Placental epithelial cell (primary cell): ENCODE results near the gene GRAMD1B. TPM values are rescaled to one million over a fixed set of nuclear protein-coding genes. Genes with fewer than 3 reads are reported as not detected.

ENCODE experiments used
- small RNA-seq: library from RNA; depleted of rRNA; stranded (forward); fragments of <200 nt; gene quantifications from one replicate; pipeline ENCODE3, GENCODE V24; 2012
- total RNA-seq: library from RNA; depleted of rRNA; stranded (reverse); fragments of >200 nt; gene quantifications from 2 replicates; pipeline ENCODE4 v1.2.3, GENCODE V29; 2012

Gene GRAMD1B
- 0.79 and 1.2 TPM in 2 replicates for total RNA-seq

DNA sequence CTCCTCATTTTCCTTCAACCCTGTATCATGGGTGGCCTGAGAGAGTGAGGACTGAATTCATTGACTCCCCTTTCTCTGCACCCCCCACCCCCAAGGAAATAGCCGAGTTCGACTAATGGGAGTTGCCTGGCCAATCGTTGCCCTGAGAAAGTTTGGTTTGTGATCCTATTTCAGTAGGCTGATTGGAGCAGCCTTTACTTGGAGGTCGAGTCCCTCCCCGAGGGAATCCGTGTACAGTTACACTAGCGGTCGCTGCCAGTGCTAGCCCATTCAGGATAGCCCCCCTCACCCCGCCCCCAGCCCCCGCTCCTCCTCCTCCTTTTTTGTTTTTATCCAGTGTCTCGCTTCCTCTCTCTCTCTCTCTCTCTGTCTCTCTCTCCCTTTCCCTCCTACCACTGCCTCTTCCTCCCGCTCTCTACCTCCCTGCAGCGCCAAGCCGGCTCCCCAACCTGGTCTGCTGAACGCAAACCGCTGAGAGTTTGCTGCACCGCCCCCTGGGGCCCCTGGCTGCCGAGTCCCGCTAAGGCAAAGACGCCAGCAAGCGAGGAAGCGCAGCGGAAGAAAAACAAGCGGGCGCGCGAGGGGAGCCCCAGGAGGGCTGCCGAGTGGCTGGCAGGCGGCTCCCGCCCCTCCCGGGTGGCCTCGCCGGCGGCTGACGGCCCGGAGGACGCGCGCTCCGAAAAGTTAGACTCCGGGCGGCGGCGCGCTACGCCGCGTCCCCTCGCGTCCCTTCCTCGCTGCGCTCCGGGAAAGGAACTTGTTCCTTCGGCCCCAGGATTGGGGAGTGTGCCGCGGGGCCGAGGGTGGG lies at the start of gene GRAMD1B:
GRAMD1B (plus strand) TSS at position 357 of the 808 bp plus-strand sequence. CDS start 524 bp downstream, outside the sequence.

DNA sequence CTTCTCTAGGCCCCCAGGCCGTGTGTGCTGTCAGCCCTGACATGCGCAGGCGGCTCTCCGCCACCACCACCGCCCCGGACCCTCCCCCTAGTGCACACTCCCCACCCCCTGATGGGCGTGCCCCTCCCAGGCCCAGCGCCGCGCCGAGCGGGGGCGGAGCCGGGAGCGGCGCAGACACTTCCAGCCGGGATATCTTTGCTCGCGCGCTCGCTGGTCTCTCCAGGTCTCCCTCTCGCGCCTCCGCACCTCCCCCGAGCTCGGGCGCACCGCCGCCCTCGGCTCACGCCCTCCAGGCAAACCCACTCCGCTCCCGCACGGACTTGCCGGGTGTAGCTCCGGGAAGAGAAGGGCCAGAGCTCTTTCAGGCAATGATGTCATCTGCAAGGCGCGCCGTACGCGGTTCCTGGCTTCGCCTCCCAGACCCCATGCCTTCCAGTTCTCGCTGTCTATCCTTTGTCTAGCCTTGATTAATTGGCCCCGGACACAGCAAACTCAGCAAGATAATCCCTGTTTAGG lies 224.6 kb downstream of the GRAMD1B start, which contains the start of gene SCN3B:
SCN3B (minus strand) TSS at position 59 of the 516 bp plus-strand sequence. CDS start 823 bp downstream, outside the sequence.

Small RNAs within 50 kb of the gene (small RNA-seq; reads per million reads assigned to genes)
- gene MIR4493, result not detected

Other genes starting within 250 kb of the GRAMD1B start
- gene CLMP, start 235.0 kb upstream of the GRAMD1B start, total RNA-seq, result under 0.01 and 0.43 TPM in 2 replicates
- under 0.01 and 0.76 TPM in 2 replicates for gene SCN3B, start 224.4 kb downstream of the GRAMD1B start, total RNA-seq